CD14-positive monocyte (primary cell): ENCODE measurements around the gene IZUMO1. TPM values are rescaled to one million over a fixed set of nuclear protein-coding genes. Genes with fewer than 3 reads are reported as not detected.
"Not testable (repeated sequence)": the region's sequence is repeated elsewhere in the genome, so short reads cannot be mapped to it uniquely, and the experiment has no call there.

Experiments
- DNase-seq, 3 donors: peaks; one replicate each; pipeline ENCODE4 v3.0.0-alpha.2; 2011 to 2022
- H2AFZ ChIP-seq: 2 replicates; pipeline ENCODE4 v1.6.0; 2012; ENCODE audit warnings: mild to moderate bottlenecking, low read depth, low read length, inconsistent platforms; ENCODE audit not compliant: insufficient read depth, poor library complexity, severe bottlenecking
- H3K27ac ChIP-seq, 2 donors: 1 replicate in 1 of 2; 2 replicates in 1 of 2; pipeline ENCODE4 v1.5.1; 2012 to 2013; ENCODE audit warnings: low read length in 2 of 2, control low read depth in 1 of 2, inconsistent platforms in 1 of 2, low read depth in 1 of 2, mild to moderate bottlenecking in 1 of 2
- H3K27me3 ChIP-seq, 2 donors: one replicate each; pipeline versions ENCODE4 v1.6.0 to v1.6.1; 2011 to 2013; ENCODE audit warnings: low read length in 2 of 2; ENCODE audit not compliant: control insufficient read depth in 2 of 2, insufficient read depth in 2 of 2
- H3K36me3 ChIP-seq, 2 donors: replicated peaks in 1 of 2; 1 replicate in 1 of 2; 2 replicates in 1 of 2; pipeline versions ENCODE4 v1.5.1 to v1.6.1; 2012 to 2013; ENCODE audit warnings: low read length in 2 of 2, control low read depth in 1 of 2, inconsistent platforms in 1 of 2, mild to moderate bottlenecking in 1 of 2; ENCODE audit not compliant: insufficient read depth in 2 of 2, control insufficient read depth in 1 of 2
- H3K4me1 ChIP-seq, 2 donors: 1 replicate in 1 of 2; 2 replicates in 1 of 2; pipeline versions ENCODE4 v1.5.1 to v1.6.1; 2012 to 2013; ENCODE audit warnings: low read length in 2 of 2, control low read depth in 1 of 2, inconsistent platforms in 1 of 2, mild to moderate bottlenecking in 1 of 2, moderate library complexity in 1 of 2; ENCODE audit not compliant: insufficient read depth in 2 of 2, control insufficient read depth in 1 of 2
- H3K4me2 ChIP-seq: replicated peaks from 2 replicates; pipeline ENCODE3; 2012; ENCODE audit warnings: low read length, moderate library complexity, mild to moderate bottlenecking; ENCODE audit not compliant: poor library complexity, severe bottlenecking; ENCODE audit errors: extremely low read depth
- H3K4me3 ChIP-seq, 3 experiments: fragments of 200-600 bp in 1 of 3; sonication (generic) in 1 of 3; replicated peaks in 1 of 3; 1 replicate in 2 of 3; 2 replicates in 1 of 3; pipeline ENCODE4 v1.5.1; 2011 to 2013; ENCODE audit warnings: low read length in 3 of 3, mild to moderate bottlenecking in 3 of 3, control low read depth in 2 of 3, low read depth in 2 of 3, inconsistent platforms in 1 of 3, moderate library complexity in 1 of 3
- H3K79me2 ChIP-seq: 2 replicates; pipeline ENCODE4 v1.6.0; 2012; ENCODE audit warnings: mild to moderate bottlenecking, control low read depth, inconsistent platforms, low read length, moderate library complexity; ENCODE audit not compliant: insufficient read depth
- H3K9ac ChIP-seq: 2 replicates; pipeline ENCODE4 v1.6.0; 2017; ENCODE audit warnings: low read length, mild to moderate bottlenecking; ENCODE audit not compliant: insufficient read depth, poor library complexity, severe bottlenecking
- H3K9me3 ChIP-seq, 2 donors: replicated peaks in 1 of 2; 1 replicate in 1 of 2; 2 replicates in 1 of 2; pipeline versions ENCODE4 v1.5.1 to v1.6.1; 2012 to 2013; ENCODE audit warnings: low read length in 2 of 2, control low read depth in 1 of 2; ENCODE audit not compliant: control insufficient read depth in 1 of 2, insufficient read depth in 1 of 2
- H4K20me1 ChIP-seq: 2 replicates; pipeline ENCODE4 v1.6.0; 2012; ENCODE audit warnings: mild to moderate bottlenecking, low read length, control low read depth, moderate library complexity; ENCODE audit not compliant: insufficient read depth
- H3K27ac Mint-ChIP-seq, 7 donors: one replicate each; pipeline ENCODE4 v1.8.0; 2020; ENCODE audit warnings: mild to moderate bottlenecking in 7 of 7, mixed read lengths in 7 of 7, moderate library complexity in 6 of 7, inconsistent platforms in 2 of 7
- H3K27me3 Mint-ChIP-seq, 3 donors: one replicate each; pipeline ENCODE4 v1.8.0; 2021 to 2022; ENCODE audit warnings: low read depth in 3 of 3, mild to moderate bottlenecking in 3 of 3, mixed read lengths in 3 of 3, moderate library complexity in 3 of 3, inconsistent platforms in 1 of 3
- H3K36me3 Mint-ChIP-seq, 2 donors: one replicate each; pipeline ENCODE4 v1.8.0; 2020; ENCODE audit warnings: mixed read lengths in 2 of 2, inconsistent platforms in 1 of 2, mild to moderate bottlenecking in 1 of 2
- H3K4me1 Mint-ChIP-seq: one replicate; pipeline ENCODE4 v1.8.0; 2020; ENCODE audit warnings: mild to moderate bottlenecking, mixed read lengths
- H3K4me3 Mint-ChIP-seq, 2 donors: one replicate each; pipeline ENCODE4 v1.8.0; 2020; ENCODE audit warnings: mild to moderate bottlenecking in 2 of 2, mixed read lengths in 2 of 2, moderate library complexity in 1 of 2
- H3K9me3 Mint-ChIP-seq, 7 donors: one replicate each; pipeline ENCODE4 v1.8.0; 2020 to 2022; ENCODE audit warnings: mixed read lengths in 7 of 7, mild to moderate bottlenecking in 6 of 7, moderate library complexity in 6 of 7, inconsistent platforms in 2 of 7
- CTCF ChIP-seq: fragments of 200-600 bp; IDR thresholded peaks from one replicate; pipeline ENCODE4 v1.8.0; 2022; ENCODE audit warnings: antibody characterized with exemption, mild to moderate bottlenecking
- WGBS: methylation state at CpG from one replicate; pipeline ENCODE4 v1.1.5; 2013; ENCODE audit warnings: missing lambda C conversion rate; ENCODE audit not compliant: insufficient coverage; 5-methylcytosine and 5-hydroxymethylcytosine counted together
- intact Hi-C, 2 donors: fragments of 100-400 bp; cut with micrococcal nuclease; formaldehyde crosslinking; loops; one replicate each; pipeline versions ENCODE4 v1.15.0 to v1.15.1; 2023
- polyA plus RNA-seq, 3 donors: library from polyadenylated mRNA; depleted of rRNA in 1 of 3; unstranded in 2 of 3; stranded (reverse) in 1 of 3; fragments of 300-500 nt in 2 of 3; fragments of >200 nt in 1 of 3; fragmentation: Illumina TruSeq in 2 of 3; gene quantifications; 1 replicate in 2 of 3; 2 replicates in 1 of 3; pipeline ENCODE4 v1.2.3, GENCODE V29; 2012 to 2021

Gene IZUMO1
- polyA plus RNA-seq, 3 donors, result not detected

GRCh38 chr19:48718711-48719231 lies 27.9 kb downstream of the IZUMO1 start:
- no peak overlapping the region for H3K27ac ChIP-seq
- H3K79me2 ChIP-seq, result no peaks in the 10 kb centered on the region
- H3K36me3 Mint-ChIP-seq, result no peaks in the 10 kb centered on the region
- peaks cover 13% of the 10 kb centered on the region for H3K4me1 Mint-ChIP-seq
- no peak overlapping the region for H3K9ac ChIP-seq
- no peaks in the 10 kb centered on the region for H3K9me3 ChIP-seq
- 93% methylated on average over 15 of the region's 15 CpGs for WGBS
- H2AFZ ChIP-seq, result no peak overlapping the region
- peak overlapping the region in 1 of 7 donors; percentile 69 for H3K27ac Mint-ChIP-seq
- H3K36me3 ChIP-seq, result no peaks in the 10 kb centered on the region
- no peak overlapping the region for H3K4me2 ChIP-seq
- no peak overlapping the region for H3K4me3 ChIP-seq
- no peaks in the 10 kb centered on the region for H3K27me3 ChIP-seq
- DNase-seq, result no peak
- H3K4me1 ChIP-seq, result peaks cover 16 to 26% of the 10 kb centered on the region in 2 donors
- peaks cover 0 to 6% (median 1%) of the 10 kb centered on the region in 3 donors for H3K27me3 Mint-ChIP-seq
- no peak overlapping the region for H3K4me3 Mint-ChIP-seq
- no peaks in the 10 kb centered on the region for H4K20me1 ChIP-seq
- intact Hi-C loops, result loop anchor here in 1 of 2 donors (10.0 kb wide), 1 partner anchor 74 kb away; the partner anchor contains the start of gene CA11
- peaks cover 0 to 4% (median 0%) of the 10 kb centered on the region in 7 donors for H3K9me3 Mint-ChIP-seq
- TF ChIP-seq CTCF, result no peak

GRCh38 chr19:48718106-48718505 lies 28.6 kb downstream of the IZUMO1 start:
- H3K4me2 ChIP-seq, H3K27ac ChIP-seq, H3K27me3 Mint-ChIP-seq, H3K9me3 Mint-ChIP-seq, H3K27ac Mint-ChIP-seq, H3K9ac ChIP-seq, H3K4me3 Mint-ChIP-seq, H3K36me3 Mint-ChIP-seq, H2AFZ ChIP-seq, H3K79me2 ChIP-seq, H3K27me3 ChIP-seq, DNase-seq, H3K36me3 ChIP-seq, H3K4me3 ChIP-seq, H3K9me3 ChIP-seq, H4K20me1 ChIP-seq: not testable (repeated sequence)
- peaks cover 23 to 33% of the 10 kb centered on the region in 2 donors for H3K4me1 ChIP-seq
- H3K4me1 Mint-ChIP-seq, result peaks cover 17% of the 10 kb centered on the region
- WGBS, result 98% methylated on average over 8 of the region's 13 CpGs
- intact Hi-C loops, result loop anchor here in 1 of 2 donors (10.0 kb wide), 1 partner anchor 73 kb away; the partner anchor contains the start of gene CA11
